Endothelial cell of umbilical vein (primary cell): Measurements from ENCODE around the gene RPL36AL. TPM values are rescaled to one million over a fixed set of nuclear protein-coding genes. Genes with fewer than 3 reads are reported as not detected.
A peak's percentile ranks its signal among the peaks of the same experiment; 100 is the strongest.

Experiments used
- BruUV-seq: library from RNA; stranded (reverse); fragments of 400-500 nt; replicated peaks from 2 replicates; lab custom pipeline; 2021; lab: Mats Ljungman, UMichigan
- CTCF ChIA-PET: fragments of 300-600, 350-600 bp; sonication (Branson Sonifier 250); formaldehyde crosslinking; loops from one replicate; lab custom pipeline; 2021; ENCODE audit warnings: antibody characterized with exemption, inconsistent platforms; lab: Charles Lee
- POLR2A ChIA-PET: fragments of 300-600, 350-600 bp; sonication (Branson Sonifier 250); formaldehyde crosslinking; loops from one replicate; lab custom pipeline; 2021; ENCODE audit warnings: antibody characterized with exemption, inconsistent platforms; lab: Charles Lee
- DNase-seq: peaks from one replicate; pipeline ENCODE4 v3.0.0-alpha.2; 2011; ENCODE audit warnings: low read depth, low spot score
- FAIRE-seq: peaks from 2 replicates; lab custom pipeline; 2011; peaks lifted over from hg19 to GRCh38; lab: Jason Lieb, UNC
- H2AFZ ChIP-seq: 2 replicates; pipeline ENCODE4 v1.6.0; 2012; ENCODE audit warnings: low read depth, low read length, control low read depth, inconsistent platforms
- H3K27ac ChIP-seq: 2 replicates; pipeline ENCODE4 v1.5.1; 2011; ENCODE audit warnings: low read depth, mild to moderate bottlenecking, control low read depth, low read length, moderate library complexity; ENCODE audit not compliant: insufficient read depth
- H3K27me3 ChIP-seq, 2 experiments: 2 replicates each; pipeline versions ENCODE4 v1.6.0 to v1.6.1; 2011; ENCODE audit warnings: low read length in 2 of 2, mixed read lengths in 1 of 2; ENCODE audit not compliant: control insufficient read depth in 2 of 2, insufficient read depth in 2 of 2
- H3K36me3 ChIP-seq, 2 experiments: 2 replicates in 1 of 2; 3 replicates in 1 of 2; pipeline ENCODE4 v1.5.1; 2011; ENCODE audit warnings: low read length in 2 of 2, mild to moderate bottlenecking in 1 of 2, moderate library complexity in 1 of 2; ENCODE audit not compliant: control insufficient read depth in 2 of 2, insufficient read depth in 2 of 2; ENCODE audit errors: extremely low read depth in 1 of 2
- H3K4me1 ChIP-seq: 3 replicates; pipeline ENCODE4 v1.5.1; 2011; ENCODE audit warnings: mild to moderate bottlenecking, low read length; ENCODE audit not compliant: control insufficient read depth, insufficient read depth; ENCODE audit errors: extremely low read depth
- H3K4me2 ChIP-seq: 2 replicates; pipeline ENCODE4 v1.6.1; 2011; ENCODE audit warnings: low read length, control low read depth, mixed read lengths; ENCODE audit not compliant: insufficient read depth
- H3K4me3 ChIP-seq, 3 experiments: fragments of 200-600 bp in 1 of 3; sonication (generic), shearing (Covaris generic) in 1 of 3; replicated peaks in 1 of 3; 2 replicates each; pipeline ENCODE4 v1.5.1; 2011 to 2016; ENCODE audit warnings: control low read depth in 3 of 3, low read length in 3 of 3, mild to moderate bottlenecking in 2 of 3, inconsistent platforms in 1 of 3, low read depth in 1 of 3, moderate library complexity in 1 of 3; ENCODE audit not compliant: insufficient read depth in 1 of 3
- H3K79me2 ChIP-seq: 2 replicates; pipeline ENCODE4 v1.6.0; 2012; ENCODE audit warnings: low read length, inconsistent platforms; ENCODE audit not compliant: control insufficient read depth, insufficient read depth
- H3K9ac ChIP-seq: replicated peaks from 2 replicates; pipeline ENCODE3; 2011; ENCODE audit warnings: low read length, control low read depth; ENCODE audit not compliant: insufficient read depth; ENCODE audit errors: extremely low read depth
- H3K9me1 ChIP-seq: replicated peaks from 3 replicates; pipeline ENCODE4 v1.6.0; 2011; ENCODE audit warnings: mild to moderate bottlenecking, low read length; ENCODE audit not compliant: control insufficient read depth, insufficient read depth; ENCODE audit errors: extremely low read depth
- H3K9me3 ChIP-seq: replicated peaks from 2 replicates; pipeline ENCODE4 v1.5.1; 2012; ENCODE audit warnings: low read length, inconsistent platforms; ENCODE audit not compliant: control insufficient read depth, insufficient read depth
- H4K20me1 ChIP-seq: replicated peaks from 2 replicates; pipeline ENCODE3; 2011; ENCODE audit warnings: mild to moderate bottlenecking, low read length; ENCODE audit not compliant: control insufficient read depth, insufficient read depth; ENCODE audit errors: extremely low read depth
- EZH2 ChIP-seq: IDR thresholded peaks from 2 replicates; pipeline ENCODE4 v1.6.1; 2012; ENCODE audit warnings: borderline replicate concordance, low read depth, mild to moderate bottlenecking, moderate library complexity, low read length, inconsistent platforms; ENCODE audit not compliant: severe bottlenecking
- FOS ChIP-seq: IDR thresholded peaks from 2 replicates; pipeline ENCODE4 v1.6.1; 2011; ENCODE audit warnings: mild to moderate bottlenecking, low read length, moderate library complexity, borderline replicate concordance; ENCODE audit not compliant: insufficient read depth
- GATA2 ChIP-seq: IDR thresholded peaks from 2 replicates; pipeline ENCODE4 v1.7.0; 2011; ENCODE audit warnings: low read depth, mild to moderate bottlenecking, moderate library complexity, mixed read lengths, low read length; ENCODE audit not compliant: insufficient read length, insufficient read depth
- JUN ChIP-seq: IDR thresholded peaks from 2 replicates; pipeline ENCODE4 v1.6.1; 2011; ENCODE audit warnings: borderline replicate concordance, low read depth; ENCODE audit not compliant: insufficient read length, insufficient read depth
- MYC ChIP-seq: IDR thresholded peaks from one replicate; pipeline ENCODE4 v1.6.1; 2011; ENCODE audit warnings: mild to moderate bottlenecking, low read depth, low read length
- POLR2A ChIP-seq: IDR thresholded peaks from 2 replicates; pipeline ENCODE4 v1.6.1; 2012; ENCODE audit warnings: low read depth, mild to moderate bottlenecking, control low read depth, low read length
- POLR2AphosphoS5 ChIP-seq: IDR thresholded peaks from 2 replicates; pipeline ENCODE4 v1.6.1; 2012; ENCODE audit warnings: low read depth, mild to moderate bottlenecking, control low read depth, low read length, moderate library complexity; ENCODE audit not compliant: insufficient read depth
- dilution Hi-C: fragments of 300-500 bp; cut with MboI; formaldehyde crosslinking; loops from one replicate; pipeline ENCODE4 v1.15.0; 2019; ENCODE audit warnings: low sequenced_read_pairs; ENCODE audit not compliant: extremely low pct_ligation_motif_present
- intact Hi-C: fragments of 100-400 bp; cut with micrococcal nuclease; formaldehyde crosslinking; loops from one replicate; pipeline ENCODE4 v1.10.0; 2022
- polyA plus RNA-seq, 4 experiments: library from polyadenylated mRNA; depleted of rRNA in 3 of 4; stranded (reverse) in 3 of 4; unstranded in 1 of 4; fragments of >200 nt; gene quantifications; 2 replicates each; pipeline versions ENCODE4 v1.2.1 to v1.2.3, GENCODE V29; 2011 to 2012; ENCODE audit warnings: missing spikeins in 1 of 4
- total RNA-seq: library from RNA; stranded (reverse); gene quantifications from 2 replicates; pipeline ENCODE4 v1.2.3, GENCODE V29; 2021
- TF ChIP-seq, protein P1 (sequence below): IDR thresholded peaks from 2 replicates; pipeline ENCODE4 v1.6.1; 2011; ENCODE audit not compliant: insufficient read depth, insufficient read length
- TF ChIP-seq, protein P2 (sequence below), 2 donors: IDR thresholded peaks; 1 replicate in 1 of 2; 2 replicates in 1 of 2; pipeline ENCODE4 v1.5.1; 2011; ENCODE audit warnings: low read length in 2 of 2, mild to moderate bottlenecking in 2 of 2, moderate library complexity in 2 of 2, control low read depth in 1 of 2, inconsistent platforms in 1 of 2, low read depth in 1 of 2; ENCODE audit not compliant: insufficient read depth in 1 of 2; ENCODE audit errors: extremely low read depth in 1 of 2

Gene RPL36AL
- total and polyA plus RNA-seq, 2 donors (not counting 3 experiments of a cell fraction or from before 2014, with no cell fraction given), result 174 to 251 TPM

DNA sequence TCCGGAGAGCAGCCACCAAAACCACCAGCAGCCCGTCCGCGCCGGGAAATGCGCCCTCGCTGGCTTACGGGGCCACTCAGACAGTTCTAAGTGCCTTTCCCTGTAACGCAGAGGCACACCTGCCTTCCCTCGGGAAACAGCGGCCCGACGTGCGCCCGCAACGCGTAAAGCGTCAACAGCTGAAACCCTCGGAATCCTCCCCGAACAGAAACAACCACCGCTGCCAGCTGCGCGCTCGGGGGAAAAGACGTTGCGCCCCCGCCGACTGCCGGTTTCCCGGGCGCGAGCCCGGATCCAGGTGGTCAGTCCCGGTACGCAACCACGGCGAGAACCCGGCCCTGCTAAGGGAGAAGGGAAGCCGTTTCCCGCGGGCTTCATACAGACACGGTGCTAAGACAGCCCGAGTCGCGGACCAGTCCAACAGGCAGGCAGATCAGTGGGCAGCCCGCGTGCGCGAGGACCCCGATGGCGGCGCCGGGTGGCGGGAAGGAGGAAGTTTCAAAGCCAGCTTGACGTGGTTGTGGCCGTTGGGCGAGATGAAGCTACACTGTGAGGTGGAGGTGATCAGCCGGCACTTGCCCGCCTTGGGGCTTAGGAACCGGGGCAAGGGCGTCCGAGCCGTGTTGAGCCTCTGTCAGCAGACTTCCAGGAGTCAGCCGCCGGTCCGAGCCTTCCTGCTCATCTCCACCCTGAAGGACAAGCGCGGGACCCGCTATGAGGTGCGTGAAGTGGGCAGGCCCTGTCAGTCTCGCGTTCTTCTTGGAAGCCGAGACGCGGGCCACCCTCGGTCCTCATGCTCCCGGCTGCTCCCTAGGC is 21.7 kb downstream of the RPL36AL start, which contains the start of gene LRR1:
Gene LRR1, plus strand, starts transcription at position 456 of the 816 bp plus-strand sequence. Its CDS starts 81 bp downstream, at position 537.
- CTCF ChIA-PET, result interaction anchor here (0.9 to 2.9 kb wide), 7 partner anchors 12 to 137 kb away, joined by 3 to 29 read pairs (median 5); partner anchors contain the start of genes MGAT2, RPL36AL and RPS29
- DNase-seq, result peak; percentile 90

DNA sequence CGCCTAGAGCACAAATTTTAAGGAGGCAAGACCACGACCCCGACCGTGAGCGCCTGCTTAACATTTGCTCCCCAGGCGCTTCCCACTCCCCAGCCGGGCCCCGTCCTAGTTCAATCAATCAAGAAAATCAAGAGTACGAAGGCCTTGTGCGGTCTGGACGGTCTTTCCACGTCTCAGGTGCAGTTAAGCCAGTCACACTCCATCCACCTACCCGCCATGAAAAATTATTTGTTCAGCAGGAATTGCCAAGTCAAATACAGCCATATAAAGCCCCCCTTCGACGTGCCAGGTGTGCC is 22.3 kb downstream of the RPL36AL start:
- dilution Hi-C loops (no loop called here), intact Hi-C loops (loop anchor here (1.0 kb wide), 2 partner anchors 12 to 136 kb away; partner anchors contain the start of gene RPS29)
- CTCF ChIA-PET, result interaction anchor here (0.9 to 2.9 kb wide), 6 partner anchors 11 to 136 kb away, joined by 3 to 29 read pairs (median 7); partner anchors contain the start of genes MGAT2, RPL36AL and RPS29
- Histone ChIP-seq H3K36me3 (no peaks in the 10 kb centered on the region), H4K20me1 (no peaks in the 10 kb centered on the region), H3K9me3 (no peaks in the 10 kb centered on the region), H3K4me3 (peak overlapping the region; percentile 57 to 100 (median 97)), H3K27ac (peak overlapping the region; percentile 91), H3K27me3 (no peaks in the 10 kb centered on the region), H3K9me1 (no peaks in the 10 kb centered on the region), H3K9ac (peak overlapping the region; percentile 98), H3K79me2 (peaks cover 23% of the 10 kb centered on the region), H3K4me1 (peaks cover 3% of the 10 kb centered on the region), H3K4me2 (peak overlapping the region; percentile 66), H2AFZ (peak overlapping the region; percentile 72)
- no TSS peak for BruUV-seq
- TF ChIP-seq GATA2 (no peak), JUN (no peak), MYC (no peak), EZH2 (no peak), POLR2AphosphoS5 (no peak), FOS (no peak), POLR2A (no peak)
- TF ChIP-seq, protein P1, sequence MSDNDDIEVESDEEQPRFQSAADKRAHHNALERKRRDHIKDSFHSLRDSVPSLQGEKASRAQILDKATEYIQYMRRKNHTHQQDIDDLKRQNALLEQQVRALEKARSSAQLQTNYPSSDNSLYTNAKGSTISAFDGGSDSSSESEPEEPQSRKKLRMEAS, result no peak
- TF ChIP-seq, protein P2, sequence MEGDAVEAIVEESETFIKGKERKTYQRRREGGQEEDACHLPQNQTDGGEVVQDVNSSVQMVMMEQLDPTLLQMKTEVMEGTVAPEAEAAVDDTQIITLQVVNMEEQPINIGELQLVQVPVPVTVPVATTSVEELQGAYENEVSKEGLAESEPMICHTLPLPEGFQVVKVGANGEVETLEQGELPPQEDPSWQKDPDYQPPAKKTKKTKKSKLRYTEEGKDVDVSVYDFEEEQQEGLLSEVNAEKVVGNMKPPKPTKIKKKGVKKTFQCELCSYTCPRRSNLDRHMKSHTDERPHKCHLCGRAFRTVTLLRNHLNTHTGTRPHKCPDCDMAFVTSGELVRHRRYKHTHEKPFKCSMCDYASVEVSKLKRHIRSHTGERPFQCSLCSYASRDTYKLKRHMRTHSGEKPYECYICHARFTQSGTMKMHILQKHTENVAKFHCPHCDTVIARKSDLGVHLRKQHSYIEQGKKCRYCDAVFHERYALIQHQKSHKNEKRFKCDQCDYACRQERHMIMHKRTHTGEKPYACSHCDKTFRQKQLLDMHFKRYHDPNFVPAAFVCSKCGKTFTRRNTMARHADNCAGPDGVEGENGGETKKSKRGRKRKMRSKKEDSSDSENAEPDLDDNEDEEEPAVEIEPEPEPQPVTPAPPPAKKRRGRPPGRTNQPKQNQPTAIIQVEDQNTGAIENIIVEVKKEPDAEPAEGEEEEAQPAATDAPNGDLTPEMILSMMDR (IDR thresholded peaks at IDR 0.05; ENCODE audit: extremely low read depth in 1 of 2, insufficient read depth in 1 of 2, low read depth in 1 of 2, low read length in 2 of 2), result no peak
- no peak for DNase-seq
- no peak for FAIRE-seq
- POLR2A ChIA-PET, result interaction anchor here (1.7 kb wide), 2 partner anchors 11 to 23 kb away, joined by 12 to 15 read pairs; partner anchors contain the start of genes MGAT2, RPL36AL and RPS29

More for the DNA sequence above, 21.7 kb downstream of the RPL36AL start, which contains the start of gene LRR1:
- peak; percentile 52 for FAIRE-seq
- Histone ChIP-seq H2AFZ (peak within 1 kb of the TSS; percentile 72), H3K27ac (peak within 1 kb of the TSS; percentile 91), H3K9me1 (no peaks in the 10 kb centered on the region), H3K36me3 (no peaks in the 10 kb centered on the region), H3K4me1 (peaks cover 3% of the 10 kb centered on the region), H3K9ac (peak within 1 kb of the TSS; percentile 98), H3K79me2 (peaks cover 23% of the 10 kb centered on the region), H4K20me1 (no peaks in the 10 kb centered on the region), H3K4me3 (peak within 1 kb of the TSS; percentile 57 to 100 (median 97)), H3K4me2 (peak within 1 kb of the TSS; percentile 66), H3K27me3 (no peaks in the 10 kb centered on the region), H3K9me3 (no peaks in the 10 kb centered on the region)
- dilution Hi-C loops (no loop called here), intact Hi-C loops (loop anchor here (1.0 kb wide), 3 partner anchors 12 to 136 kb away; partner anchors contain the start of genes MGAT2, RPL36AL and RPS29)
- POLR2A ChIA-PET, result interaction anchor here (0.9 to 1.7 kb wide), 3 partner anchors 12 to 35 kb away, joined by 3 to 15 read pairs (median 12); partner anchors contain the start of genes MGAT2, RPL36AL and RPS29
- TSS peak; percentile 64 for BruUV-seq
- peak; percentile 83 for TF ChIP-seq POLR2A
- peak; percentile 88 for TF ChIP-seq POLR2AphosphoS5
- TF ChIP-seq EZH2, result no peak
- TF ChIP-seq MYC, result peak; percentile 8
- TF ChIP-seq, protein P1, result peak; percentile 45
